Mesothelial cell of epicardium (in vitro differentiated cells): ENCODE measurements around the gene ASXL1. TPM values are rescaled to one million over a fixed set of nuclear protein-coding genes. Genes with fewer than 3 reads are reported as not detected.

Experiments used
- DNase-seq, 2 experiments: peaks; one replicate each; pipeline ENCODE4 v3.0.0; 2021; ENCODE audit warnings: low spot score in 2 of 2; ENCODE audit not compliant: unreplicated experiment in 2 of 2
- H3K27ac Mint-ChIP-seq: 2 replicates; pipeline ENCODE4 v1.8.0; 2021; ENCODE audit warnings: mixed read lengths
- H3K27me3 Mint-ChIP-seq: 2 replicates; pipeline ENCODE4 v1.8.0; 2021; ENCODE audit warnings: low read depth, mixed read lengths
- H3K36me3 Mint-ChIP-seq: 2 replicates; pipeline ENCODE4 v1.8.0; 2021; ENCODE audit warnings: mixed read lengths
- H3K4me1 Mint-ChIP-seq: 2 replicates; pipeline ENCODE4 v1.8.0; 2021; ENCODE audit warnings: mixed read lengths
- H3K4me3 Mint-ChIP-seq: 2 replicates; pipeline ENCODE4 v1.8.0; 2021; ENCODE audit warnings: mild to moderate bottlenecking, moderate library complexity, mixed read lengths
- H3K9me3 Mint-ChIP-seq: 2 replicates; pipeline ENCODE4 v1.8.0; 2021; ENCODE audit warnings: mixed read lengths
- total RNA-seq: library from RNA; stranded (reverse); gene quantifications from 3 replicates; pipeline ENCODE4 v1.2.1, GENCODE V29; 2021
- TF ChIP-seq, protein P1 (sequence below): fragments of 200-600 bp; sonication (generic); IDR thresholded peaks from one replicate; pipeline ENCODE4 v1.5.0; 2021; ENCODE audit warnings: antibody characterized with exemption; ENCODE audit not compliant: unreplicated experiment

The ASXL1 gene
- total RNA-seq, 1 donor from 2014 or later, result 182 TPM

DNA sequence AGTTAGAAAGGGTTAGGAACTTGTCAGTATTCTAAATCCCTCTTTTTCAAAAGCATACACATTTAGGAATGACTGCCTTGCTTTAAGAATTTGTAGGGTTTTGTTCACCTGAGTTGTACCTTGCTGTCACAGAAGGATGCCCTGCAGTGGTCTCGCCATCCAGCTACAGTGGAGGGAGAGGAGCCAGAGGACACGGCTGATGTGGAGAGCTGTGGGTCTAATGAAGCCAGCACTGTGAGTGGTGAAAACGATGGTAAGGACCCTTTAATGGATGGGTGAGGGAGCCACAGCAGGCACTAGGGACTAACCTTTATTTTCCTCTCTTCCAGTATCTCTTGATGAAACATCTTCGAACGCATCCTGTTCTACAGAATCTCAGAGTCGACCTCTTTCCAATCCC lies 69.9 kb downstream of the ASXL1 start:
- Mint-ChIP-seq H3K27me3 (no peaks in the 10 kb centered on the region), H3K4me3 (no peak overlapping the region), H3K4me1 (no peaks in the 10 kb centered on the region), H3K27ac (no peak overlapping the region), H3K36me3 (peaks cover 42% of the 10 kb centered on the region), H3K9me3 (no peaks in the 10 kb centered on the region)
- DNase-seq, result no peak
- TF ChIP-seq, protein P1, sequence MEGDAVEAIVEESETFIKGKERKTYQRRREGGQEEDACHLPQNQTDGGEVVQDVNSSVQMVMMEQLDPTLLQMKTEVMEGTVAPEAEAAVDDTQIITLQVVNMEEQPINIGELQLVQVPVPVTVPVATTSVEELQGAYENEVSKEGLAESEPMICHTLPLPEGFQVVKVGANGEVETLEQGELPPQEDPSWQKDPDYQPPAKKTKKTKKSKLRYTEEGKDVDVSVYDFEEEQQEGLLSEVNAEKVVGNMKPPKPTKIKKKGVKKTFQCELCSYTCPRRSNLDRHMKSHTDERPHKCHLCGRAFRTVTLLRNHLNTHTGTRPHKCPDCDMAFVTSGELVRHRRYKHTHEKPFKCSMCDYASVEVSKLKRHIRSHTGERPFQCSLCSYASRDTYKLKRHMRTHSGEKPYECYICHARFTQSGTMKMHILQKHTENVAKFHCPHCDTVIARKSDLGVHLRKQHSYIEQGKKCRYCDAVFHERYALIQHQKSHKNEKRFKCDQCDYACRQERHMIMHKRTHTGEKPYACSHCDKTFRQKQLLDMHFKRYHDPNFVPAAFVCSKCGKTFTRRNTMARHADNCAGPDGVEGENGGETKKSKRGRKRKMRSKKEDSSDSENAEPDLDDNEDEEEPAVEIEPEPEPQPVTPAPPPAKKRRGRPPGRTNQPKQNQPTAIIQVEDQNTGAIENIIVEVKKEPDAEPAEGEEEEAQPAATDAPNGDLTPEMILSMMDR, result no peak

GRCh38 chr20:32429343-32429742 lies 71.2 kb downstream of the ASXL1 start:
- H3K4me1 Mint-ChIP-seq, result peaks cover 5% of the 10 kb centered on the region
- H3K27ac Mint-ChIP-seq, result no peak overlapping the region
- peaks cover 52% of the 10 kb centered on the region for H3K36me3 Mint-ChIP-seq
- H3K27me3 Mint-ChIP-seq, result no peaks in the 10 kb centered on the region
- TF ChIP-seq, protein P1, result no peak
- H3K9me3 Mint-ChIP-seq, result no peaks in the 10 kb centered on the region
- DNase-seq, result no peak
- no peak overlapping the region for H3K4me3 Mint-ChIP-seq

DNA sequence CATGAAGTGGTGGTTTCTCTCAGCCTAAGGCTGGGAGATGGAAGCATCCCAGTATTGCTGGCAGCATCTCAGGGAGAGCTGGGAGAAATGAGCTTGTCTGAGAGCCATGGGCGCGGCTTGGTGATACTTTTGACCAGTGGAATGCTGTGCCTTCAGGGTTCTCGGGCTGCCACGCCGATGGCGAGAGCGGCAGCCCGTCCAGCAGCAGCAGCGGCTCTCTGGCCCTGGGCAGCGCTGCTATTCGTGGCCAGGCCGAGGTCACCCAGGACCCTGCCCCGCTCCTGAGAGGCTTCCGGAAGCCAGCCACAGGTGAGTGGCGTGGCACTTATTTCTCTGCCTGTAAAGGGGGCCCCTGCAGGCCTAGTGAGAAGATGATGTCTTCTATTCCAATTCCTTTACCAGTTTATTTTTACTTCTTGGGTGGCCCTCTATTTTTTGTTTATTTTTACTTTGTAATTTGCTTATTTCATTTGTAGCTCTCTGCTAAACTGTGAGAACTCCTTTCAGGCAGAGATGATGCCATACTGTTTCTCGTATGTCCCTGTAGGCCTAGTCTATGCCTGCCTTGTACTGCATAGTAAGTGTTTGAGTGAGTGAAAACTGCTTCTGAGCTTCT lies 71.7 kb downstream of the ASXL1 start:
- no peaks in the 10 kb centered on the region for H3K27me3 Mint-ChIP-seq
- TF ChIP-seq, protein P1, result no peak
- peaks cover 5% of the 10 kb centered on the region for H3K4me1 Mint-ChIP-seq
- DNase-seq, result no peak
- no peaks in the 10 kb centered on the region for H3K9me3 Mint-ChIP-seq
- no peak overlapping the region for H3K4me3 Mint-ChIP-seq
- H3K36me3 Mint-ChIP-seq, result peaks cover 54% of the 10 kb centered on the region
- no peak overlapping the region for H3K27ac Mint-ChIP-seq

GRCh38 chr20:32431457-32431856 lies 73.3 kb downstream of the ASXL1 start:
- DNase-seq, result no peak
- no peaks in the 10 kb centered on the region for H3K27me3 Mint-ChIP-seq
- TF ChIP-seq, protein P1, result no peak
- no peak overlapping the region for H3K4me3 Mint-ChIP-seq
- no peak overlapping the region for H3K27ac Mint-ChIP-seq
- peaks cover 53% of the 10 kb centered on the region for H3K36me3 Mint-ChIP-seq
- no peaks in the 10 kb centered on the region for H3K9me3 Mint-ChIP-seq
- H3K4me1 Mint-ChIP-seq, result peaks cover 5% of the 10 kb centered on the region

DNA sequence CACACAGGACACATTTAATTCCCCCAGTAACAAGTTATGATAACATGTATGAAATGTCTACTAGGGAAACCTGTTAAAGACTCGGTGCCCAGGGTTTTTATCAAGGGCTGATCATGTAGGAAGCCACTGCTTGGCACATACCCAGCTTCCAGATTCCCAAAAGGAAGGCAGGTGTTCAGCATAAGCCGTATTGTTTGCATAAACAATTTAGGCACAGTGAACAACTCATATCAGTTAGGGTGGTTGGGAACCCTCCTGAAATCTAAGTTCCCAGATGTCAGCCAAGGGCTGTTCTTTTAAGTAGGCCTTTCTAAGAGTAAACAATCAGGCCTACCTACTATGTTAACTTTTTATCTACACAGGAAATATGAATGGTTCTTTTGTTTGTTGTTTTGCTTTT lies 74.1 kb downstream of the ASXL1 start:
- no peak for DNase-seq
- peaks cover 5% of the 10 kb centered on the region for H3K4me1 Mint-ChIP-seq
- no peaks in the 10 kb centered on the region for H3K9me3 Mint-ChIP-seq
- H3K4me3 Mint-ChIP-seq, result no peak overlapping the region
- H3K27me3 Mint-ChIP-seq, result no peaks in the 10 kb centered on the region
- peak overlapping the region; percentile 3 for H3K27ac Mint-ChIP-seq
- TF ChIP-seq, protein P1, result no peak
- H3K36me3 Mint-ChIP-seq, result peaks cover 58% of the 10 kb centered on the region
